WTC11 (cell line): ENCODE data around the gene CD6.

ENCODE experiments used
- CBFB ChIP-seq: sonication (generic); formaldehyde crosslinking; IDR thresholded peaks from 2 replicates; pipeline ENCODE4 v1.8.1; 2022; ENCODE audit warnings: mild to moderate bottlenecking, low read depth, missing genetic modification reagents
- CREM ChIP-seq: sonication (generic); formaldehyde crosslinking; IDR thresholded peaks from 2 replicates; pipeline ENCODE4 v1.8.1; 2022; ENCODE audit warnings: mild to moderate bottlenecking, missing genetic modification reagents, moderate library complexity
- FOXK1 ChIP-seq: sonication (generic); formaldehyde crosslinking; IDR thresholded peaks from 2 replicates; pipeline ENCODE4 v1.8.0; 2022; ENCODE audit warnings: mild to moderate bottlenecking, moderate library complexity, missing genetic modification reagents
- GABPB1 ChIP-seq: sonication (generic); formaldehyde crosslinking; IDR thresholded peaks from 2 replicates; pipeline ENCODE4 v1.8.1; 2023; ENCODE audit warnings: mild to moderate bottlenecking, missing genetic modification reagents
- NR3C1 ChIP-seq: sonication (generic); formaldehyde crosslinking; conservative IDR thresholded peaks from 2 replicates; pipeline ENCODE4 v1.8.1; 2023; ENCODE audit warnings: low read depth, mild to moderate bottlenecking, missing genetic modification reagents
- SP1 ChIP-seq: sonication (generic); formaldehyde crosslinking; conservative IDR thresholded peaks from 2 replicates; pipeline ENCODE4 v1.8.1; 2022; ENCODE audit warnings: missing genetic modification reagents
- ZBTB21 ChIP-seq: sonication (generic); formaldehyde crosslinking; IDR thresholded peaks from 2 replicates; pipeline ENCODE4 v1.8.1; 2023; ENCODE audit warnings: mild to moderate bottlenecking, missing genetic modification reagents, borderline replicate concordance
- ZNF121 ChIP-seq: sonication (generic); formaldehyde crosslinking; IDR thresholded peaks from 2 replicates; pipeline ENCODE4 v1.8.0; 2023; ENCODE audit warnings: missing genetic modification reagents
- ZNF317 ChIP-seq: sonication (generic); formaldehyde crosslinking; IDR thresholded peaks from 2 replicates; pipeline ENCODE4 v1.8.1; 2023; ENCODE audit warnings: low read depth, mild to moderate bottlenecking, moderate library complexity, missing genetic modification reagents, borderline replicate concordance
- TF ChIP-seq, protein P1 (sequence below): fragments of 200-600 bp; IDR thresholded peaks from 2 replicates; pipeline ENCODE4 v1.8.0; 2022; ENCODE audit warnings: antibody characterized with exemption
- TF ChIP-seq, protein P2 (sequence below): sonication (generic); formaldehyde crosslinking; IDR thresholded peaks from 2 replicates; pipeline ENCODE4 v1.8.1; 2023; ENCODE audit warnings: mild to moderate bottlenecking, missing genetic modification reagents, borderline replicate concordance
- TF ChIP-seq, protein P3 (sequence below): sonication (generic); formaldehyde crosslinking; IDR thresholded peaks from 2 replicates; pipeline ENCODE4 v1.8.1; 2023; ENCODE audit warnings: mild to moderate bottlenecking, missing genetic modification reagents
- TF ChIP-seq, protein P4 (sequence below): sonication (generic); formaldehyde crosslinking; IDR thresholded peaks from 2 replicates; pipeline ENCODE4 v1.8.0; 2022; ENCODE audit warnings: missing genetic modification reagents

DNA sequence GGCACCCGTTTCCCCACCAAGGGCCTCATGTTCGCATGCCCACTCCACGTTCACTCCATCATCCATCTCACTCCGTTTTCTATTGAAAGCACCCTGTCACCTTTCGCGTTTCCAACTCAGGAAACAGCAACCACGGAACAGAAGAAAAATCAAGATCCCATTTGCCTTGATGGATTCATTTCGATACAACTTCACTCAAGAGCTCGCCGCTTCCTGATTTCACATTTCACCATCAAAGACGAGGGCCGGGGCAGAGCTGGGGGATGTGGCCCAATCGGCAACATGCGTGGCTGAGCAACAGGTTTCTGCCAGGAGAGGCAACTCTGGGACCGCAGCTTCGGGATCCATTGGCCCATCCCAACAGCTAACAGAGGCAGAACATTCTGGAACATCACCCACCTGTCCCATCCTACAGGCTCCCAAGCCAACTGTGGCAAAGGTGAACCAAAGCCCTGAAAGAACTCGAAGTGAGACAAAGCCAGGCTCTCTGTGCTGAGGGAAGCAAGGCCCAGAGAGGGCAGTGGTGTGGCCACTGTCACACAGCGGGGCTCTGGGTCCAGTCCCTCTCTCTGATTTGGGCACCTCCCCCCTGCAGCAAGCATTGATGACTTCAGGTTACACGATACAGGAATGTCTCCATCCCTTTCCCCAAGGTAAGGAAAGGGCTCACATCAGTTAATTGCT lies 94.6 kb downstream of the CD6 start:
- TF ChIP-seq CBFB (CRISPR knock-in tag), result no peak
- TF ChIP-seq, protein P1, sequence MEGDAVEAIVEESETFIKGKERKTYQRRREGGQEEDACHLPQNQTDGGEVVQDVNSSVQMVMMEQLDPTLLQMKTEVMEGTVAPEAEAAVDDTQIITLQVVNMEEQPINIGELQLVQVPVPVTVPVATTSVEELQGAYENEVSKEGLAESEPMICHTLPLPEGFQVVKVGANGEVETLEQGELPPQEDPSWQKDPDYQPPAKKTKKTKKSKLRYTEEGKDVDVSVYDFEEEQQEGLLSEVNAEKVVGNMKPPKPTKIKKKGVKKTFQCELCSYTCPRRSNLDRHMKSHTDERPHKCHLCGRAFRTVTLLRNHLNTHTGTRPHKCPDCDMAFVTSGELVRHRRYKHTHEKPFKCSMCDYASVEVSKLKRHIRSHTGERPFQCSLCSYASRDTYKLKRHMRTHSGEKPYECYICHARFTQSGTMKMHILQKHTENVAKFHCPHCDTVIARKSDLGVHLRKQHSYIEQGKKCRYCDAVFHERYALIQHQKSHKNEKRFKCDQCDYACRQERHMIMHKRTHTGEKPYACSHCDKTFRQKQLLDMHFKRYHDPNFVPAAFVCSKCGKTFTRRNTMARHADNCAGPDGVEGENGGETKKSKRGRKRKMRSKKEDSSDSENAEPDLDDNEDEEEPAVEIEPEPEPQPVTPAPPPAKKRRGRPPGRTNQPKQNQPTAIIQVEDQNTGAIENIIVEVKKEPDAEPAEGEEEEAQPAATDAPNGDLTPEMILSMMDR, result no peak
- no peak for TF ChIP-seq GABPB1 (CRISPR knock-in tag)
- TF ChIP-seq, protein P2, sequence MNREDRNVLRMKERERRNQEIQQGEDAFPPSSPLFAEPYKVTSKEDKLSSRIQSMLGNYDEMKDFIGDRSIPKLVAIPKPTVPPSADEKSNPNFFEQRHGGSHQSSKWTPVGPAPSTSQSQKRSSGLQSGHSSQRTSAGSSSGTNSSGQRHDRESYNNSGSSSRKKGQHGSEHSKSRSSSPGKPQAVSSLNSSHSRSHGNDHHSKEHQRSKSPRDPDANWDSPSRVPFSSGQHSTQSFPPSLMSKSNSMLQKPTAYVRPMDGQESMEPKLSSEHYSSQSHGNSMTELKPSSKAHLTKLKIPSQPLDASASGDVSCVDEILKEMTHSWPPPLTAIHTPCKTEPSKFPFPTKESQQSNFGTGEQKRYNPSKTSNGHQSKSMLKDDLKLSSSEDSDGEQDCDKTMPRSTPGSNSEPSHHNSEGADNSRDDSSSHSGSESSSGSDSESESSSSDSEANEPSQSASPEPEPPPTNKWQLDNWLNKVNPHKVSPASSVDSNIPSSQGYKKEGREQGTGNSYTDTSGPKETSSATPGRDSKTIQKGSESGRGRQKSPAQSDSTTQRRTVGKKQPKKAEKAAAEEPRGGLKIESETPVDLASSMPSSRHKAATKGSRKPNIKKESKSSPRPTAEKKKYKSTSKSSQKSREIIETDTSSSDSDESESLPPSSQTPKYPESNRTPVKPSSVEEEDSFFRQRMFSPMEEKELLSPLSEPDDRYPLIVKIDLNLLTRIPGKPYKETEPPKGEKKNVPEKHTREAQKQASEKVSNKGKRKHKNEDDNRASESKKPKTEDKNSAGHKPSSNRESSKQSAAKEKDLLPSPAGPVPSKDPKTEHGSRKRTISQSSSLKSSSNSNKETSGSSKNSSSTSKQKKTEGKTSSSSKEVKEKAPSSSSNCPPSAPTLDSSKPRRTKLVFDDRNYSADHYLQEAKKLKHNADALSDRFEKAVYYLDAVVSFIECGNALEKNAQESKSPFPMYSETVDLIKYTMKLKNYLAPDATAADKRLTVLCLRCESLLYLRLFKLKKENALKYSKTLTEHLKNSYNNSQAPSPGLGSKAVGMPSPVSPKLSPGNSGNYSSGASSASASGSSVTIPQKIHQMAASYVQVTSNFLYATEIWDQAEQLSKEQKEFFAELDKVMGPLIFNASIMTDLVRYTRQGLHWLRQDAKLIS (CRISPR knock-in tag), result no peak
- no peak for TF ChIP-seq SP1 (CRISPR knock-in tag)
- TF ChIP-seq FOXK1 (CRISPR knock-in tag), result no peak
- no peak for TF ChIP-seq NR3C1 (CRISPR knock-in tag)
- TF ChIP-seq ZNF317, result no peak
- no peak for TF ChIP-seq ZNF121 (CRISPR knock-in tag)
- TF ChIP-seq CREM (CRISPR knock-in tag), result no peak
- TF ChIP-seq ZBTB21 (CRISPR knock-in tag), result no peak
- TF ChIP-seq, protein P3, sequence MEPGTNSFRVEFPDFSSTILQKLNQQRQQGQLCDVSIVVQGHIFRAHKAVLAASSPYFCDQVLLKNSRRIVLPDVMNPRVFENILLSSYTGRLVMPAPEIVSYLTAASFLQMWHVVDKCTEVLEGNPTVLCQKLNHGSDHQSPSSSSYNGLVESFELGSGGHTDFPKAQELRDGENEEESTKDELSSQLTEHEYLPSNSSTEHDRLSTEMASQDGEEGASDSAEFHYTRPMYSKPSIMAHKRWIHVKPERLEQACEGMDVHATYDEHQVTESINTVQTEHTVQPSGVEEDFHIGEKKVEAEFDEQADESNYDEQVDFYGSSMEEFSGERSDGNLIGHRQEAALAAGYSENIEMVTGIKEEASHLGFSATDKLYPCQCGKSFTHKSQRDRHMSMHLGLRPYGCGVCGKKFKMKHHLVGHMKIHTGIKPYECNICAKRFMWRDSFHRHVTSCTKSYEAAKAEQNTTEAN (CRISPR knock-in tag), result no peak
- TF ChIP-seq, protein P4, sequence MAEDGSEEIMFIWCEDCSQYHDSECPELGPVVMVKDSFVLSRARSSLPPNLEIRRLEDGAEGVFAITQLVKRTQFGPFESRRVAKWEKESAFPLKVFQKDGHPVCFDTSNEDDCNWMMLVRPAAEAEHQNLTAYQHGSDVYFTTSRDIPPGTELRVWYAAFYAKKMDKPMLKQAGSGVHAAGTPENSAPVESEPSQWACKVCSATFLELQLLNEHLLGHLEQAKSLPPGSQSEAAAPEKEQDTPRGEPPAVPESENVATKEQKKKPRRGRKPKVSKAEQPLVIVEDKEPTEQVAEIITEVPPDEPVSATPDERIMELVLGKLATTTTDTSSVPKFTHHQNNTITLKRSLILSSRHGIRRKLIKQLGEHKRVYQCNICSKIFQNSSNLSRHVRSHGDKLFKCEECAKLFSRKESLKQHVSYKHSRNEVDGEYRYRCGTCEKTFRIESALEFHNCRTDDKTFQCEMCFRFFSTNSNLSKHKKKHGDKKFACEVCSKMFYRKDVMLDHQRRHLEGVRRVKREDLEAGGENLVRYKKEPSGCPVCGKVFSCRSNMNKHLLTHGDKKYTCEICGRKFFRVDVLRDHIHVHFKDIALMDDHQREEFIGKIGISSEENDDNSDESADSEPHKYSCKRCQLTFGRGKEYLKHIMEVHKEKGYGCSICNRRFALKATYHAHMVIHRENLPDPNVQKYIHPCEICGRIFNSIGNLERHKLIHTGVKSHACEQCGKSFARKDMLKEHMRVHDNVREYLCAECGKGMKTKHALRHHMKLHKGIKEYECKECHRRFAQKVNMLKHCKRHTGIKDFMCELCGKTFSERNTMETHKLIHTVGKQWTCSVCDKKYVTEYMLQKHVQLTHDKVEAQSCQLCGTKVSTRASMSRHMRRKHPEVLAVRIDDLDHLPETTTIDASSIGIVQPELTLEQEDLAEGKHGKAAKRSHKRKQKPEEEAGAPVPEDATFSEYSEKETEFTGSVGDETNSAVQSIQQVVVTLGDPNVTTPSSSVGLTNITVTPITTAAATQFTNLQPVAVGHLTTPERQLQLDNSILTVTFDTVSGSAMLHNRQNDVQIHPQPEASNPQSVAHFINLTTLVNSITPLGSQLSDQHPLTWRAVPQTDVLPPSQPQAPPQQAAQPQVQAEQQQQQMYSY (CRISPR knock-in tag), result no peak
